ENCODE measurements around the gene POLRMT. TPM values are rescaled to one million over a fixed set of nuclear protein-coding genes. Genes with fewer than 3 reads are reported as not detected.

Gene POLRMT
- total RNA-seq, 4 donors from 2014 or later = 43.9 to 83.4 (median 73.8) TPM

- ATAC-seq (no peak), DNase-seq (no peak)
- intact Hi-C loops (cut with DNase I; ENCODE audit: low total_unique reads) (no loop called here), in situ Hi-C loops (cut with MboI; ENCODE audit: low sequenced_read_pairs in 4 of 4) (no loop called here)
- peaks cover 0 to 2% (median 0%) of the 10 kb centered on the region in 3 donors for H3K27me3 ChIP-seq
- H3K4me1 ChIP-seq = no peaks in the 10 kb centered on the region
- no peak overlapping the region for H3K27ac ChIP-seq
- H3K36me3 ChIP-seq = peaks cover 0 to 36% of the 10 kb centered on the region in 2 donors
- TF ChIP-seq, protein P1, sequence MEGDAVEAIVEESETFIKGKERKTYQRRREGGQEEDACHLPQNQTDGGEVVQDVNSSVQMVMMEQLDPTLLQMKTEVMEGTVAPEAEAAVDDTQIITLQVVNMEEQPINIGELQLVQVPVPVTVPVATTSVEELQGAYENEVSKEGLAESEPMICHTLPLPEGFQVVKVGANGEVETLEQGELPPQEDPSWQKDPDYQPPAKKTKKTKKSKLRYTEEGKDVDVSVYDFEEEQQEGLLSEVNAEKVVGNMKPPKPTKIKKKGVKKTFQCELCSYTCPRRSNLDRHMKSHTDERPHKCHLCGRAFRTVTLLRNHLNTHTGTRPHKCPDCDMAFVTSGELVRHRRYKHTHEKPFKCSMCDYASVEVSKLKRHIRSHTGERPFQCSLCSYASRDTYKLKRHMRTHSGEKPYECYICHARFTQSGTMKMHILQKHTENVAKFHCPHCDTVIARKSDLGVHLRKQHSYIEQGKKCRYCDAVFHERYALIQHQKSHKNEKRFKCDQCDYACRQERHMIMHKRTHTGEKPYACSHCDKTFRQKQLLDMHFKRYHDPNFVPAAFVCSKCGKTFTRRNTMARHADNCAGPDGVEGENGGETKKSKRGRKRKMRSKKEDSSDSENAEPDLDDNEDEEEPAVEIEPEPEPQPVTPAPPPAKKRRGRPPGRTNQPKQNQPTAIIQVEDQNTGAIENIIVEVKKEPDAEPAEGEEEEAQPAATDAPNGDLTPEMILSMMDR (IDR thresholded peaks at IDR 0.05 in 4 of 5, conservative IDR thresholded peaks at IDR 0.05 in 1 of 5) = no peak
- TF ChIP-seq POLR2A (IDR thresholded peaks at IDR 0.05) = no peak
- H3K9me3 ChIP-seq = no peaks in the 10 kb centered on the region
- no peak overlapping the region for H3K4me3 ChIP-seq
Observed at GRCh38 chr19:616062-616700, 17.2 kb downstream of the POLRMT start.

GRCh38 chr19:615619-616018, 17.7 kb downstream of the POLRMT start:
- in situ Hi-C loops (cut with MboI; ENCODE audit: low sequenced_read_pairs in 4 of 4) (no loop called here), intact Hi-C loops (cut with DNase I; ENCODE audit: low total_unique reads) (no loop called here)
- Histone ChIP-seq H3K36me3 (peaks cover 0 to 36% of the 10 kb centered on the region in 2 donors), H3K4me3 (no peak overlapping the region), H3K27me3 (peaks cover 0 to 3% (median 2%) of the 10 kb centered on the region in 3 donors), H3K27ac (no peak overlapping the region), H3K9me3 (no peaks in the 10 kb centered on the region), H3K4me1 (no peaks in the 10 kb centered on the region)
- no peak for TF ChIP-seq POLR2A (IDR thresholded peaks at IDR 0.05)
- TF ChIP-seq, protein P1 (IDR thresholded peaks at IDR 0.05 in 4 of 5, conservative IDR thresholded peaks at IDR 0.05 in 1 of 5) = no peak
- ATAC-seq (no peak), DNase-seq (no peak)

DNA sequence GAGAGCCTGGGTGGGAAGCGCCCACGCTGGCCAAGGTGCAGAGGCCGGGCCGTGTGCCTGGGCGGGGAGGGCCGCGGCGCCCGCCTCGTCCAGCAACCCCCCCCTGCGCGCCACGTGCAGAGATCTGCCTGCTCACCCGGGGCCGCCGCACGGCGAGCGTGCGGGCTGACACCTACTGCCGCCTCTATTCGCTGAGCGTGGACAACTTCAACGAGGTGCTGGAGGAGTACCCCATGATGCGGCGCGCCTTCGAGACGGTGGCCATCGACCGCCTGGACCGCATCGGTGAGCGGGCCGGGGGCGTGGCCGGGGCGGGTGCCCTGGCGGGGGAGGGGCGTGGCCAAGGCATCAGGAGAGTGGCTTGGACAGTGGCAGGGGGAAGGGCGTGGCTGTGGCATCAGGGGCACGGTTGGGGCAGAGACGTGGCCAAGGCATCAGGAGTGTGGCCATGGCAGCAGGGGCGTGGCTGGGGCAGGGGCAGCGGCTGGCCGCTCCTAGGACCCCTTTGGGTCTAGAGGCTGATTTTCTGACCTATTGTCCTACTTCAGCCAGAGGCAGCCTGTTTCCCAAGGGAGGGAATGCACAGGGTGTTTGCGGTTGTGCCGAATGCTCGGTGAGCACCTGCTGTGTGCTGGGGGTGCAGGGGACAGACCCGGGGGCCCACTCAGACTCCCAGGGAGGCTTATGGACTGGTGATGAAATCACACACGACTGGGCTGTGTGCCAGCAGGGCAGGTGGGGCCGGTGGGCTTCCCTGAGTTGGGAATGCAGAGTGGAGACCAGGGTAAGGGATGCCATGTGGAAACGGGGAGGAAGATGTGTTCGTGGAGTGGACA, 19.4 kb downstream of the POLRMT start:
- in situ Hi-C loops (cut with MboI; ENCODE audit: low sequenced_read_pairs in 4 of 4) = no loop called here
- H3K27ac ChIP-seq = no peak overlapping the region
- no peaks in the 10 kb centered on the region for H3K9me3 ChIP-seq
- intact Hi-C loops (cut with DNase I; ENCODE audit: low total_unique reads) = no loop called here
- ATAC-seq (no peak), DNase-seq (no peak)
- no peak overlapping the region for H3K4me3 ChIP-seq
- TF ChIP-seq, protein P1 (IDR thresholded peaks at IDR 0.05 in 4 of 5, conservative IDR thresholded peaks at IDR 0.05 in 1 of 5) = no peak
- no peak for TF ChIP-seq POLR2A (IDR thresholded peaks at IDR 0.05)
- H3K27me3 ChIP-seq = peaks cover 4 to 8% (median 8%) of the 10 kb centered on the region in 3 donors
- no peaks in the 10 kb centered on the region for H3K4me1 ChIP-seq
- H3K36me3 ChIP-seq = peaks cover 0 to 20% of the 10 kb centered on the region in 2 donors

DNA sequence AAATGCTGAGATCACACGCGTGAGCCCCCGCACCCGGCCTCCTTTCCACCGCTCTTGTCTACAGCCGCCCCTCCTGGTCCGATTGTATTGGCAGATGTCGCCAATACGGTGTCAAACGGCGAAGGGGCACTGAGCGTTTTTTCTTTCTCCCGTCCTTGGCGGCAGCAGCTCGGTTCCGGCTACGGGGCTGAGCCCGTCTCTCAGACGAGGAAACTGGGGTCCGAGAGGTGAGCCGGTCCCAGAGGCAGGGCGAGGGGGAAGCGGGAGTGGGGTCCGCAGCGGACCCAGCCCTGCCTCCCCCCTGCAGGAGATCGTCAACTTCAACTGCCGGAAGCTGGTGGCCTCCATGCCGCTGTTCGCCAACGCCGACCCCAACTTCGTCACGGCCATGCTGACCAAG, 20.4 kb downstream of the POLRMT start:
- Histone ChIP-seq H3K9me3 (no peaks in the 10 kb centered on the region), H3K36me3 (peaks cover 0 to 10% of the 10 kb centered on the region in 2 donors), H3K4me3 (no peak overlapping the region), H3K27me3 (peaks cover 5 to 10% (median 8%) of the 10 kb centered on the region in 3 donors), H3K4me1 (no peaks in the 10 kb centered on the region), H3K27ac (no peak overlapping the region)
- no peak for DNase-seq
- in situ Hi-C loops (cut with MboI; ENCODE audit: low sequenced_read_pairs in 4 of 4) = no loop called here
- TF ChIP-seq, protein P1 (IDR thresholded peaks at IDR 0.05 in 4 of 5, conservative IDR thresholded peaks at IDR 0.05 in 1 of 5) = no peak
- no peak for TF ChIP-seq POLR2A (IDR thresholded peaks at IDR 0.05)
- intact Hi-C loops (cut with DNase I; ENCODE audit: low total_unique reads) = no loop called here
- no peak for ATAC-seq
